ENCODE results near the gene ATG9B. TPM values are rescaled to one million over a fixed set of nuclear protein-coding genes. Genes with fewer than 3 reads are reported as not detected.

The ATG9B gene
- total RNA-seq, 1 experiment from 2014 or later, result 0.98 TPM

GRCh38 chr7:151040616-151041375, 16.5 kb upstream of the ATG9B start:
- POLR2A ChIA-PET, result interaction anchor here (1.0 kb wide), 1 partner anchor 13 kb away, joined by 3 read pairs; the partner anchor contains the start of gene ABCB8
- in situ Hi-C loops (cut with HindIII; ENCODE audit: low pct_unique_long_range_greater_than_20kb, low sequenced_read_pairs), result no loop called here

More at GRCh38 chr7:151040616-151041375, 16.5 kb upstream of the ATG9B start:
- no TSS peak for BruUV-seq (replicated peaks)
- H3K9me3 ChIP-seq (ENCODE audit: control insufficient read depth, insufficient read depth, low read depth, low read length), result no peaks in the 10 kb centered on the region
- ATAC-seq (no peak), DNase-seq (ENCODE audit: low read depth, low spot score) (no peak)
- H3K27me3 ChIP-seq (ENCODE audit: control insufficient read depth, insufficient read depth, low read length), result no peaks in the 10 kb centered on the region
- H3K4me1 ChIP-seq (ENCODE audit: control insufficient read depth, insufficient read depth, low read length), result peaks cover 15% of the 10 kb centered on the region
- H3K36me3 ChIP-seq (ENCODE audit: control insufficient read depth, insufficient read depth, low read length), result no peaks in the 10 kb centered on the region
- intact Hi-C loops (cut with micrococcal nuclease; ENCODE audit: unreplicated experiment), result no loop called here
- TF ChIP-seq POLR2AphosphoS5 (IDR thresholded peaks at IDR 0.05; ENCODE audit: low read depth, low read length) (no peak), SIN3A (IDR thresholded peaks at IDR 0.05; ENCODE audit: borderline replicate concordance, insufficient read depth, low read depth, low read length) (no peak), TCF7L2 (IDR thresholded peaks at IDR 0.05; ENCODE audit: low read depth, low read length) (no peak), REST (IDR thresholded peaks at IDR 0.05; ENCODE audit: insufficient read depth in 1 of 2, low read depth in 2 of 2, low read length in 1 of 2) (no peak), CTCF (IDR thresholded peaks at IDR 0.05) (no peak)
- no peak overlapping the region for H3K4me3 ChIP-seq (ENCODE audit: low read depth in 2 of 2, low read length in 2 of 2)
- CTCF ChIA-PET, result no interaction called here
- H3K27ac ChIP-seq (ENCODE audit: low read length), result no peak overlapping the region

All from Panc1 (cell line).